ENCODE data around the gene MCFD2.

Gene MCFD2

DNA sequence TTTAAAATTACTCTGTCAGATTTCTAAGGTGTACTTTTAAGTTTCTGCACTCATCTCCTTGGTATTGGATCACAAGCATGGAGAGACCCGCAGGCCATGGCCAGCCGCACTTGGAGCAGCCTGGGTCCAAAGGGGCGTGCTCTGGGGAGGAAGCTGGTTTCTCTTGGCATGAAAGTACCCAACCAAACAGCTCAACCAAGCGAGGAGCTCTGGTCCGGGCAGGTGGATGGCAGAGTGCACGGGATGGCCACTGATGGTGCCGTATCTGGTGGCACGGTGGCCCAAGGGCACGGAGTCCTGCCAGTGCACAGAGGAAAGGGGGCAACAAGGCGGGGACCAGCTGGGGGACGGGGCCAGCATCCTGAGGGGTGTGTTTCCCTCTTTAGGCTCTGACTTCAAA is 32.2 kb upstream of the MCFD2 start:
- no peak for TF ChIP-seq GABPA (IDR thresholded peaks at IDR 0.05; ENCODE audit: low read depth)
- TF ChIP-seq SPI1 (IDR thresholded peaks at IDR 0.05; ENCODE audit: borderline replicate concordance, low read depth): no peak
- TF ChIP-seq, protein P1, sequence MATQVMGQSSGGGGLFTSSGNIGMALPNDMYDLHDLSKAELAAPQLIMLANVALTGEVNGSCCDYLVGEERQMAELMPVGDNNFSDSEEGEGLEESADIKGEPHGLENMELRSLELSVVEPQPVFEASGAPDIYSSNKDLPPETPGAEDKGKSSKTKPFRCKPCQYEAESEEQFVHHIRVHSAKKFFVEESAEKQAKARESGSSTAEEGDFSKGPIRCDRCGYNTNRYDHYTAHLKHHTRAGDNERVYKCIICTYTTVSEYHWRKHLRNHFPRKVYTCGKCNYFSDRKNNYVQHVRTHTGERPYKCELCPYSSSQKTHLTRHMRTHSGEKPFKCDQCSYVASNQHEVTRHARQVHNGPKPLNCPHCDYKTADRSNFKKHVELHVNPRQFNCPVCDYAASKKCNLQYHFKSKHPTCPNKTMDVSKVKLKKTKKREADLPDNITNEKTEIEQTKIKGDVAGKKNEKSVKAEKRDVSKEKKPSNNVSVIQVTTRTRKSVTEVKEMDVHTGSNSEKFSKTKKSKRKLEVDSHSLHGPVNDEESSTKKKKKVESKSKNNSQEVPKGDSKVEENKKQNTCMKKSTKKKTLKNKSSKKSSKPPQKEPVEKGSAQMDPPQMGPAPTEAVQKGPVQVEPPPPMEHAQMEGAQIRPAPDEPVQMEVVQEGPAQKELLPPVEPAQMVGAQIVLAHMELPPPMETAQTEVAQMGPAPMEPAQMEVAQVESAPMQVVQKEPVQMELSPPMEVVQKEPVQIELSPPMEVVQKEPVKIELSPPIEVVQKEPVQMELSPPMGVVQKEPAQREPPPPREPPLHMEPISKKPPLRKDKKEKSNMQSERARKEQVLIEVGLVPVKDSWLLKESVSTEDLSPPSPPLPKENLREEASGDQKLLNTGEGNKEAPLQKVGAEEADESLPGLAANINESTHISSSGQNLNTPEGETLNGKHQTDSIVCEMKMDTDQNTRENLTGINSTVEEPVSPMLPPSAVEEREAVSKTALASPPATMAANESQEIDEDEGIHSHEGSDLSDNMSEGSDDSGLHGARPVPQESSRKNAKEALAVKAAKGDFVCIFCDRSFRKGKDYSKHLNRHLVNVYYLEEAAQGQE (IDR thresholded peaks at IDR 0.05; ENCODE audit: insufficient replicate concordance, low read depth): no peak
- TF ChIP-seq, protein P2, sequence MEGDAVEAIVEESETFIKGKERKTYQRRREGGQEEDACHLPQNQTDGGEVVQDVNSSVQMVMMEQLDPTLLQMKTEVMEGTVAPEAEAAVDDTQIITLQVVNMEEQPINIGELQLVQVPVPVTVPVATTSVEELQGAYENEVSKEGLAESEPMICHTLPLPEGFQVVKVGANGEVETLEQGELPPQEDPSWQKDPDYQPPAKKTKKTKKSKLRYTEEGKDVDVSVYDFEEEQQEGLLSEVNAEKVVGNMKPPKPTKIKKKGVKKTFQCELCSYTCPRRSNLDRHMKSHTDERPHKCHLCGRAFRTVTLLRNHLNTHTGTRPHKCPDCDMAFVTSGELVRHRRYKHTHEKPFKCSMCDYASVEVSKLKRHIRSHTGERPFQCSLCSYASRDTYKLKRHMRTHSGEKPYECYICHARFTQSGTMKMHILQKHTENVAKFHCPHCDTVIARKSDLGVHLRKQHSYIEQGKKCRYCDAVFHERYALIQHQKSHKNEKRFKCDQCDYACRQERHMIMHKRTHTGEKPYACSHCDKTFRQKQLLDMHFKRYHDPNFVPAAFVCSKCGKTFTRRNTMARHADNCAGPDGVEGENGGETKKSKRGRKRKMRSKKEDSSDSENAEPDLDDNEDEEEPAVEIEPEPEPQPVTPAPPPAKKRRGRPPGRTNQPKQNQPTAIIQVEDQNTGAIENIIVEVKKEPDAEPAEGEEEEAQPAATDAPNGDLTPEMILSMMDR (IDR thresholded peaks at IDR 0.05; ENCODE audit: insufficient read depth, low read length): no peak
- no peak for TF ChIP-seq POLR2AphosphoS5 (IDR thresholded peaks at IDR 0.05; ENCODE audit: low read depth)
- H3K27ac ChIP-seq (replicated peaks): no peak overlapping the region
- no peak overlapping the region for H3K4me3 ChIP-seq (replicated peaks; ENCODE audit: insufficient read depth, low read length)
- no peak for DNase-seq (ENCODE audit: low read depth in 1 of 2, low spot score in 1 of 2)
- H3K27me3 ChIP-seq (ENCODE audit: insufficient read depth, poor library complexity, severe bottlenecking): no peaks in the 10 kb centered on the region

DNA sequence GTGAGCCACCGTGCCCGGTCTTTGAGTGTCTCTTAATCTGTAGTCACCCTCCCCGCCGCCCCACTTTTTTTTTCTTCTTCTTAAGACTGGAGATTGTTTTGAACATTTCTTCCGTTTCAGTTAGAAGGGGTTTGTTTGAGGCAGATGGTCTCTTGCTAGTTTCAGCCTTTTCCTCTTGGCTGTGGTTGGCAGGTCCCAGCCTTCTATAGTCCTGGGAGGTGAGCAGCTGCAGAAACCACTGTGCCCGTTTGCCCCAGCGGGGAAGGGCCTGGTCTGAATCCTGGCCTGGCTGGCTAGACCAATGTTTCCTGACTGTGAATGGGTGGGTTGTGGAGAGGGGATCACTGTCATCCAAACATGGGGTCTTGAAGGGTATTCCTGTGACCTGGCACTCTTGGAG is 30.1 kb upstream of the MCFD2 start:
- Histone ChIP-seq H3K4me3 (replicated peaks; ENCODE audit: insufficient read depth, low read length) (no peak overlapping the region), H3K27ac (replicated peaks) (peak overlapping the region; percentile 45), H3K27me3 (ENCODE audit: insufficient read depth, poor library complexity, severe bottlenecking) (no peaks in the 10 kb centered on the region)
- TF ChIP-seq, protein P1 (IDR thresholded peaks at IDR 0.05; ENCODE audit: insufficient replicate concordance, low read depth): no peak
- TF ChIP-seq GABPA (IDR thresholded peaks at IDR 0.05; ENCODE audit: low read depth) (no peak), POLR2AphosphoS5 (IDR thresholded peaks at IDR 0.05; ENCODE audit: low read depth) (no peak), SPI1 (IDR thresholded peaks at IDR 0.05; ENCODE audit: borderline replicate concordance, low read depth) (no peak)
- TF ChIP-seq, protein P2 (IDR thresholded peaks at IDR 0.05; ENCODE audit: insufficient read depth, low read length): no peak
- peak in 1 of 2 experiments; percentile 55 for DNase-seq (ENCODE audit: low read depth in 1 of 2, low spot score in 1 of 2)

DNA sequence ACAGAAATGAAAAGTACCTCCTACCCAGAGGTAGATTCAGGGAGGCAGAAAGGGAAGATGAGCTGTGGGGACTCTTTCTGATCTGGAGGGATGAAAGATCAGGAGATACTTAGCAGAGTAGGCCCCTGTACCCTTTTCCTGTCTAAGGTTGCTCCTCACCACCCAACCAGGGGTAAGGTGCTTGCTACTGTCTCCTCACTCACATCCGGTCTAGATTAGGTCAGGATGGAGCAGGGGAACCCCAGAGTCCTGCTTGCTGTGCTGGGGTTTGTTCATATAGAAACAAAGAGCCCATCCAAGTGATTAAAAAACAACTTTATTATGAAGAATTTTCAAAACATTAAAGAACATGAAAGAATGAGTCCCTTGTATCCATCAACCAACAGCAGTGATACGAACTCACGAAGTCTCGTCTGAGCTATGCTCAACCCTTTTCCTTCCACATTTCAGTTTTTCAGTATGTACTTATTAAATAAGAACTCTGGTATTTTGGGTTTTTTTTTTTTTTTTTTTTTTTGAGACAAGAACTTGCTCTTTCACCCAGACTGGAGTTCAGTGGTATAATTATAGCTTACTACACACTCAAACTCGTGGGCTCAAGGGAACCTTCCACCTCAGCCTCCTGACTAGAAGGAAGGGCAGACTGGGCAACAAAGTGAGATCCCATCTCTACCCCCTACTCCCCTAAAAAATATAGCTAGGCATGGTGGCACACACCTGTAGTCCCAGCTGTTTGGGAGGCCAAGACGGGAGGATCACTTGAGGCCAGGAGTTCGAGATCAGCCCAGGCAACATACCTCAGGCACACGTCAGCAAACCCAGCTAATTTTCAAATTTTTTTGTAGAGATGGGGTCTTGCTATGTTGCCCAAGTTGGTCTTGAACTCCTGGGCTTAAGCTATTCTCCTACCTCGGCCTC is 28.5 kb upstream of the MCFD2 start:
- Histone ChIP-seq H3K4me3 (replicated peaks; ENCODE audit: insufficient read depth, low read length) (0 out of 2 replicates have a peak overlapping the region, but pooled peaks have one; percentile 90), H3K27ac (replicated peaks) (peak overlapping the region; percentile 83; the same call in 1 of the 2 replicates), H3K27me3 (ENCODE audit: insufficient read depth, poor library complexity, severe bottlenecking) (no peaks in the 10 kb centered on the region)
- TF ChIP-seq SPI1 (IDR thresholded peaks at IDR 0.05; ENCODE audit: borderline replicate concordance, low read depth): no peak
- TF ChIP-seq, protein P2 (IDR thresholded peaks at IDR 0.05; ENCODE audit: insufficient read depth, low read length): no peak
- TF ChIP-seq POLR2AphosphoS5 (IDR thresholded peaks at IDR 0.05; ENCODE audit: low read depth): no peak
- TF ChIP-seq, protein P1 (IDR thresholded peaks at IDR 0.05; ENCODE audit: insufficient replicate concordance, low read depth): no peak
- no peak for TF ChIP-seq GABPA (IDR thresholded peaks at IDR 0.05; ENCODE audit: low read depth)
- DNase-seq (ENCODE audit: low read depth in 1 of 2, low spot score in 1 of 2): no peak

Measured in HL-60 (cell line).